Measurements from ENCODE around the gene TSPAN17. TPM values are rescaled to one million over a fixed set of nuclear protein-coding genes. Genes with fewer than 3 reads are reported as not detected.

The TSPAN17 gene
- total and polyA plus RNA-seq, 11 donors = 15.4 to 59.3 (median 30.9) TPM

DNA sequence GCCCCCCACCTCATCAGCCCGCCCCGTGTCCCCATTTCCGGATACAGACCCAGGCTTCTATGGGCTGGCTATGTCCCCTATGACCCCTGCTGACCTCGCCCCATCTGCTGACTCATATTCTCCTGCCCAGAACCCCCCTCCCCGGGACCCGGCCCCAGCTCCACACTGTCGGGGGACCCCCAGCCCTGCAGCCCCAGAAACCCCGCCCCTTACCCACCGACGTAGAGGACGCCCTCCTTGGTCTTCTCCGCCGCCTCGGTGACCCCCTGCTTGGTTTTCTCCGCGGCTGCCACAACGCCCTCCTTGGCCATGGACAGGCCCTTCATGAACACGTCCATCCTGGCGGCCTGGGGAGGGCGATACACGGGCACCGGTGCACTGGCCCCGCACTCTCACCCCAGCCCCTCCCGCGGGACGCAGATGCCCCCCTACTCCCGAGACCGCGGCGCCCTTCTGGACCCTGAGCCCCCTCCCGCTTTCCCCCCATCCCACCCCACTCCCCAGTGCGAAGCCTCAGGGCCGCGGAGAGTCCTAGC lies 17.9 kb upstream of the TSPAN17 start:
- Histone ChIP-seq H3K9me3 (no peaks in the 10 kb centered on the region), H3K27ac (no peak overlapping the region), H3K4me3 (peak overlapping the region in 4 of 12 donors; percentile 17 to 47 (median 32)), H3K27me3 (peaks cover 26 to 97% (median 61%) of the 10 kb centered on the region in 9 donors), H3K4me1 (peaks cover 0 to 18% (median 10%) of the 10 kb centered on the region in 12 donors), H3K36me3 (no peaks in the 10 kb centered on the region)
- TF ChIP-seq, protein P1, sequence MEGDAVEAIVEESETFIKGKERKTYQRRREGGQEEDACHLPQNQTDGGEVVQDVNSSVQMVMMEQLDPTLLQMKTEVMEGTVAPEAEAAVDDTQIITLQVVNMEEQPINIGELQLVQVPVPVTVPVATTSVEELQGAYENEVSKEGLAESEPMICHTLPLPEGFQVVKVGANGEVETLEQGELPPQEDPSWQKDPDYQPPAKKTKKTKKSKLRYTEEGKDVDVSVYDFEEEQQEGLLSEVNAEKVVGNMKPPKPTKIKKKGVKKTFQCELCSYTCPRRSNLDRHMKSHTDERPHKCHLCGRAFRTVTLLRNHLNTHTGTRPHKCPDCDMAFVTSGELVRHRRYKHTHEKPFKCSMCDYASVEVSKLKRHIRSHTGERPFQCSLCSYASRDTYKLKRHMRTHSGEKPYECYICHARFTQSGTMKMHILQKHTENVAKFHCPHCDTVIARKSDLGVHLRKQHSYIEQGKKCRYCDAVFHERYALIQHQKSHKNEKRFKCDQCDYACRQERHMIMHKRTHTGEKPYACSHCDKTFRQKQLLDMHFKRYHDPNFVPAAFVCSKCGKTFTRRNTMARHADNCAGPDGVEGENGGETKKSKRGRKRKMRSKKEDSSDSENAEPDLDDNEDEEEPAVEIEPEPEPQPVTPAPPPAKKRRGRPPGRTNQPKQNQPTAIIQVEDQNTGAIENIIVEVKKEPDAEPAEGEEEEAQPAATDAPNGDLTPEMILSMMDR (IDR thresholded peaks at IDR 0.05) = no peak
- TF ChIP-seq POLR2A (IDR thresholded peaks at IDR 0.05) = no peak
- DNase-seq (no peak), ATAC-seq (no peak)
- WGBS, 4 donors = 5 to 13% (median 8%) methylated on average over 21 to 34 of the region's 34 CpGs
- intact Hi-C loops (cut with DNase I) = no loop called here

DNA sequence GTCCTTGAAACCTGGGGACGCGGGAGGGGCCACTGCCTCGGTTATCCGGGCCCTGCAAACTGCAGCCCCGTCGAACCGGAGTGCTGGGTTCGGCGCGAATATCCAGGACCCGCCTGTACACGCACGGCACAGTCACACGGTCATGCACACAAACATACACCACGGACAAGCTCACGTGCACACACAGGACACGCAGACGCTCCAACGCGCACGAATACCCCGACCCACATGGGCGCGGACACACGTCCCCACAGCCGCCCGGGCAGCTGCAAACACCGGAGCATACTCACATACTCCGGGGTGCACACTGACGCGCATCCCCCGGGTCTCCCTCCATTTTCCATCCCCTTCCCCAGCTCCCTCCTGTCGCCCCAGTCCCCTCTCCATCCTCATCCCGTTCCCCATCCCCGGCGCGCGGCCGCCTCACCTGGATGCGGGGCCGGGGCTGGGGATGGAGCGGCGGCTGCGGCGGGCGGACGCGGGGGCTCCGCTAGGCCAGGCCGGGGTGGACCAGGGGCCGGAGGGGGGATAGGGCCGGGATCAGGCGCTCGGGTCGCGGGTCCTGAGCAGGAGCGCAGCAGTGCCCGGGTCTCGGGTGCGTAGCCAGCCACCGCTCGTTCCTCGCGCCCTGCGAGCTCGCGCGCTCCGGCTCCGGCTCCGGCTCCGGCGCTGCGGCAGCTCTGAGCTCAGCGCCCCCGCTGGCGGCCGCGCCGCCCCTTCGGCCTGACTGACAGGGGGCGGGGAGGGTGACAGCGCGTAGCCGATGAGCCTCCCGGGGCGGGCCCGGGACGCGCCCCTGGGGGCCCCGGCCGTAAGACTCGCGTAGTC lies 17.2 kb upstream of the TSPAN17 start, which contains the start of the genes EIF4E1B and SNCB:
Gene EIF4E1B (plus strand): TSS at position 823 of the 828 bp plus-strand sequence. CDS start 12,113 bp downstream, outside the sequence.
Gene SNCB (minus strand): TSS at position 682 of the 828 bp plus-strand sequence. CDS start 880 bp downstream, outside the sequence.
- DNase-seq (peak in 2 of 5 donors; percentile 43 to 72), ATAC-seq (peak in 3 of 4 donors; percentile 78 to 91 (median 81))
- Histone ChIP-seq H3K27ac (no peak within 1 kb of the TSS), H3K27me3 (peaks cover 26 to 93% (median 61%) of the 10 kb centered on the region in 9 donors), H3K4me3 (peak within 1 kb of the TSS; percentile 17 to 51 (median 40)), H3K4me1 (peaks cover 0 to 18% (median 10%) of the 10 kb centered on the region in 12 donors), H3K36me3 (no peaks in the 10 kb centered on the region), H3K9me3 (no peaks in the 10 kb centered on the region)
- intact Hi-C loops (cut with DNase I) = no loop called here
- TF ChIP-seq, protein P1 (IDR thresholded peaks at IDR 0.05) = peak in 3 of 12 donors; percentile 6 to 20 (median 15)
- no peak for TF ChIP-seq POLR2A (IDR thresholded peaks at IDR 0.05)
- 1% methylated on average over 50 to 94 of the region's 94 CpGs for WGBS, 4 donors

DNA sequence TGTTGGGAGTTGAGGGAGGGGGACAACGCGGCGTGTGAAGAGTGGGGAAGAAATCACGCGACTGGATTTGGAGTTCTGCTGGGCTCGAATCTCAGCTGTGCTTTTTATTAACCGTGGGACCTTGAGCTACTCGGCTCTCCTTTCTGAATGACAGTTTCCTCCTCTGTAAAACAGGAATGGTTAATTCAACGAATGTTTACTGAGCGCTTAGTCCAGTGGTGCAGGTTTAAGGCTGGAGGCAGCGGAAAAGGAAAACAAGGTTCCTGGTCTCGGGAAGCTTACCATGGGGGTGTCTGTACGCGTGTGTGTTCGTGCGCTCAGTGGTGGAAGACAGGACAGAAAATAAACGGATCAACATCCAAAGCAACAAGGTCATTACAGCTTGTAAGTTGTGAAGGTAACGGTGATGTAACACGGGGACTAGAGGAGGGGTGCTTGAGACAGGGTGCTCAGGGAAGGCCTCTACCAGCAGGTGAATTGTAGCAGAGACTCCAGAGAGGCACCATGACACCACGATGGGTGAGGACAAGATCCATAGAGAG lies 16.5 kb upstream of the TSPAN17 start:
- peaks cover 26 to 90% (median 57%) of the 10 kb centered on the region in 9 donors for H3K27me3 ChIP-seq
- peak overlapping the region in 11 of 12 donors; percentile 24 to 51 (median 41) for H3K4me3 ChIP-seq
- ATAC-seq = peak in 1 of 4 donors; percentile 20
- WGBS, 4 donors = 7 to 10% (median 8%) methylated on average over 20 of the region's 20 CpGs
- H3K9me3 ChIP-seq = no peaks in the 10 kb centered on the region
- H3K27ac ChIP-seq = no peak overlapping the region
- H3K4me1 ChIP-seq = peaks cover 0 to 18% (median 10%) of the 10 kb centered on the region in 12 donors
- no peaks in the 10 kb centered on the region for H3K36me3 ChIP-seq
- no peak for DNase-seq
- TF ChIP-seq POLR2A (IDR thresholded peaks at IDR 0.05) = no peak
- TF ChIP-seq, protein P1 (IDR thresholded peaks at IDR 0.05) = no peak
- intact Hi-C loops (cut with DNase I) = no loop called here
